Gastrocnemius medialis (tissue), 4 donors: ENCODE measurements around the gene ZKSCAN1.

Source experiments
- POLR2A ChIP-seq, 2 donors: fragments of 450-650 bp; IDR thresholded peaks; one replicate each; pipeline ENCODE4 v1.6.1; 2017; ENCODE audit warnings: antibody characterized with exemption in 2 of 2, mild to moderate bottlenecking in 2 of 2, moderate library complexity in 2 of 2
- TF ChIP-seq, protein P1 (sequence below), 5 experiments: fragments of 450-650 bp in 3 of 5; fragments of 200-600 bp in 2 of 5; sonication (generic) in 2 of 5; IDR thresholded peaks in 4 of 5; conservative IDR thresholded peaks in 1 of 5; 1 replicate in 4 of 5; 2 replicates in 1 of 5; pipeline ENCODE4 v1.5.1; 2016 to 2019; ENCODE audit warnings: antibody characterized with exemption in 5 of 5, mild to moderate bottlenecking in 3 of 5, moderate library complexity in 3 of 5

DNA sequence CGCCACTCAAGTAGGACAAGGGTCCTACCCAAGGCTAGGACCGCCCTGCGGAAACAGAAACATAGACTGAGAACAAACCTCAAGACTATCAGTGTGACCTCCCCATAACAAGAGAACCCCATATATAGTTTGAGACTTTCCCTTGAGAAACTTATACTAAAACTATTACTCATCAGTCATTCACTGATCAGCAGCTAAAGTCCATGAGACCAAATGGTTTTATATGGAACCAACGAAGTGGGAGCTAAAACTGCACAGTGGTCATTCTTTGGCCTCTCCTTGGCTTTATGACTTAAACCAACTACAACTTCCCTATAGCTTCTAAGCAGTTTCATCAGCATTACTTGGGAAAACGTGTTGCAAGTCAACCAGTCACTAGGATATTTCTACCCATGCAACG is 20.5 kb downstream of the ZKSCAN1 start:
- TF ChIP-seq, protein P1, sequence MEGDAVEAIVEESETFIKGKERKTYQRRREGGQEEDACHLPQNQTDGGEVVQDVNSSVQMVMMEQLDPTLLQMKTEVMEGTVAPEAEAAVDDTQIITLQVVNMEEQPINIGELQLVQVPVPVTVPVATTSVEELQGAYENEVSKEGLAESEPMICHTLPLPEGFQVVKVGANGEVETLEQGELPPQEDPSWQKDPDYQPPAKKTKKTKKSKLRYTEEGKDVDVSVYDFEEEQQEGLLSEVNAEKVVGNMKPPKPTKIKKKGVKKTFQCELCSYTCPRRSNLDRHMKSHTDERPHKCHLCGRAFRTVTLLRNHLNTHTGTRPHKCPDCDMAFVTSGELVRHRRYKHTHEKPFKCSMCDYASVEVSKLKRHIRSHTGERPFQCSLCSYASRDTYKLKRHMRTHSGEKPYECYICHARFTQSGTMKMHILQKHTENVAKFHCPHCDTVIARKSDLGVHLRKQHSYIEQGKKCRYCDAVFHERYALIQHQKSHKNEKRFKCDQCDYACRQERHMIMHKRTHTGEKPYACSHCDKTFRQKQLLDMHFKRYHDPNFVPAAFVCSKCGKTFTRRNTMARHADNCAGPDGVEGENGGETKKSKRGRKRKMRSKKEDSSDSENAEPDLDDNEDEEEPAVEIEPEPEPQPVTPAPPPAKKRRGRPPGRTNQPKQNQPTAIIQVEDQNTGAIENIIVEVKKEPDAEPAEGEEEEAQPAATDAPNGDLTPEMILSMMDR (IDR thresholded peaks at IDR 0.05 in 4 of 5, conservative IDR thresholded peaks at IDR 0.05 in 1 of 5) = no peak
- no peak for TF ChIP-seq POLR2A (IDR thresholded peaks at IDR 0.05)
